Measurements from ENCODE around the gene ANKRD12.

ANKRD12 gene

DNA sequence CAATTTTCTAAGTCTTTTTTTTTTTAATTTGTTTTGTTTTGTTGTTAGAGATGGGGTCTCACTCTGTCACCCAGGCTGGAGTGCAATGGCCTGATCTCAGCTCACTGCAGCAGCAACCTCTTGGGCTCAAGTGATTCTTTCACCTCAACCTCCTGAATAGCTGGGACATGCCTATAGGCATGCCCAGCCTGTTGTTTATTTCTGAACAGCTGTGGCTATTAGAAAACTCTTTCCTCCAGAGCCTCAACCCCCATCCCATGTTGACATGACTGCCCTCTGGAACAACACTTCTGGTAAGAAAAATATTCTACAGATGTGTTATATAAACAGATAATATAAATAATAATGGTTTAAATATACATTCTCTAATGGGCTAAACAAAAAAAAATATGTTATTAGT is 153.6 kb downstream of the ANKRD12 start:
- DNase-seq (ENCODE audit: low read depth in 2 of 2): no peak

DNA sequence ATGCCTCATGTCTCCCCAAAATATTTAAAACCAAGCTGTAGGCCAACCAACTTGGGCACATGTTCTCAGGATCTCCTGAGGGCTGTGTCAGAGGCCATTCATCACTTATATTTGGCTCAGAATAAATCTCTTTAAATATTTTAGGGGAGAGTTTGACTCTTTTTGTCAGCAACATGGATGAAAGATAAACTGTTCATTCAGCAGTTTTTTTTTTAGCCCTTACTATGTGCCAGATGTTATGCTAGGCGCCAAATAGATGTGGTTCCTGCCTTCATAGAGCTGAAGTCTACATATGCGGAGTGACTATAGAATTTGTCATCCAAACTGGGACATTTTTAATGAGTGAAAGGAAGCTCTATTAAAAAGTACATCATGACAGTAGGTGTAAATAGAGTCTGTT is 155.5 kb downstream of the ANKRD12 start:
- DNase-seq (ENCODE audit: low read depth in 2 of 2): no peak

GRCh38 chr18:9293948-9294347 is 157.4 kb downstream of the ANKRD12 start:
- no peak for DNase-seq (ENCODE audit: low read depth in 2 of 2)

- DNase-seq (ENCODE audit: low read depth in 2 of 2): no peak
Observed at GRCh38 chr18:9296233-9297006, 159.8 kb downstream of the ANKRD12 start.

GRCh38 chr18:9297007-9297393 is 160.4 kb downstream of the ANKRD12 start:
- no peak for DNase-seq (ENCODE audit: low read depth in 2 of 2)

GRCh38 chr18:9304388-9305070 is 167.9 kb downstream of the ANKRD12 start:
- no peak for DNase-seq (ENCODE audit: low read depth in 2 of 2)

- DNase-seq (ENCODE audit: low read depth in 2 of 2): no peak
Observed at GRCh38 chr18:9319333-9319732, 182.8 kb downstream of the ANKRD12 start.

DNA sequence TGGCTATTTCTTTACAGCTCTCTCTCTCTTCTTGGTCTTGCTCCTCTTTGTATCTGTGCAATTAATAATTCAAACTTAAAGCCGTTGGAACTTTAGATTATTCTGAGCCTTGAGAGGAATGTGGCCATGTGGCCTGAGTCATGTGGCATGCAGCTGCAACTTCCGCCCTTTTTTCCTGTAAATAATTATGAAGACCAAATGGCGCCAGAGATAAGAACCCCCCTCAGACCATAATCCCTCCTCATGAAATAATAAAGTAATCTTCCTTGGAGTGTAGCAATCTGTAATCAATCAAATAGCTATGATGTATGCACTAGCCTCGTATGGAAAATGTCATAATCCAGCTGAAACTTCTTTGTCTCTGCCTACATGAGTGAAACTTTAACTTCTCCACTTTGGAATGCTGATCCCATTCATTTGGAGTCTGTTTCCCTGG is 184.5 kb downstream of the ANKRD12 start:
- DNase-seq (ENCODE audit: low read depth in 2 of 2): no peak

DNA sequence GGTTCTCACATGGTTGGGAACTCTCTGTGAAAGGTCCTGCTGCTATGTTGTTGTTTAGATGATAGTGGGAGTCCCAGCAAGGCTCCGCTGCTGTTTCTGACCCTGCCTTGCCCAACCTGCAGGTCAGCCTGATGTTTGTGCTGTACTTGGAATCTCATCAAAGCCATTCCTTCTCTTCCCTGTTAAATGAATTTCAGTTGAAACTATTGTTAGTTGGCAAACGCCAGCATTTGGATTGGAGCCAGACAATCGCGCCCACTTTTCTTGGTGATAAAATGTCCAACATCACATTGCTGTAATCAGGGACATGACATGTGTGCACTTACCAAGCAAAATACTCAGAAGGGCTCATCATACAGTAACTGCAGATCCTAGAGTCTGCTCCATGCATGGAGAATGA is 185.2 kb downstream of the ANKRD12 start:
- no peak for DNase-seq (ENCODE audit: low read depth in 2 of 2)

DNA sequence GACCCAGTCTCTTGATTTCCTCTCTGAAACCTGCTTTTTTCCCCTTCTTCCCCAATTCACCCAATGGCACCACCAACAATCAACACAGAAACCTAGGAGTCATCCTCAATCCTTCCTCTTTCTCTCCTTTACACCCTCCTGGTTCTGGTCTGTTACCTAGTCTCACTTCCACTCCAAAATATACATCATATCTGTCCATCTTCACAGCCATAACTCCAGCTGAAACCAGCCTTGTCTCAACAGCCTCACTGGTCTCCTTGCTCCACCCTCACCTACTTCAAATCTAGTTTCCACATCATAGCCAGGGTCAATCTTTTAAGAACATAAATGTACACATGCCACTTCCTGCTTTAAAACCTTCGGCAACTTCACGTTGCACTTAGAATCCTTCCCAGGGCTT is 186.2 kb downstream of the ANKRD12 start:
- DNase-seq (ENCODE audit: low read depth in 2 of 2): no peak

GRCh38 chr18:9323750-9324445 is 187.3 kb downstream of the ANKRD12 start:
- no peak for DNase-seq (ENCODE audit: low read depth in 2 of 2)

DNA sequence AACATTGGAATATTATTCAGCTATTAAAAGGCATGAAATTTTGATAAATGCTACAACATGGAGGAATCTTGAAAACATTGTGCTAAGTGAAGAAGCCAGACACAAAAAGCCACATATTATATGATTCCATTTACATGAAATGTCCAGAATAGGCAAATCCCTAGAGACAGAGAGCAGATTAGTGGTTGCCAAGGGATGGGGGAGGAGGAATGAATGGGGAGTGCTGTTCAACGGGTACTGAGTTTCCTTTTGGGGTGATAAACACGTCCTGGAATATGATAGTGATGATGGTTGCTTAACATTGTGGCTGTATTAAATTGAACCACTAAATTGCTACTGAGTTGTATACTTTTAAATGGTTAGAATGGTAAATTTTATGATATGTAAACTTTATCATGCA is 189.1 kb downstream of the ANKRD12 start:
- no peak for DNase-seq (ENCODE audit: low read depth in 2 of 2)

- no peak for DNase-seq (ENCODE audit: low read depth in 2 of 2)
Observed at GRCh38 chr18:9328776-9329175, 192.2 kb downstream of the ANKRD12 start.

DNA sequence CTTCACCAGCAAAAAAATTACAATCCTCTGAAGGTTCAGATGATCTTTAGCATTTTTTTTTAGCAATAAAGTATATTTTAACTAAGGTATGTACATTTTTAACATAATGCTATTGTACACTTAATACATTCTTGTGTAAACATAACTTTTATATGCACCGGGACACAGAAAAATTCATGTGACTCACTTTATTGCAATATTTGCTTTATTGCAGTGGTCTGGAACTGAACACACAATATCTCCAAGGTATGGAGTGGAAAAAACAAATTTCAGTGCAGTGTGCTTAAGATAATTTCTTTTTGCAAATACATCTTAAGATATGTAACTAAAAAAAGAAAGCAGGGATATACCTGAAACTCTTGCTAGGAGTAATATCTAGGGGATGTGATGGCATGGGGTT is 192.9 kb downstream of the ANKRD12 start:
- no peak for DNase-seq (ENCODE audit: low read depth in 2 of 2)

DNA sequence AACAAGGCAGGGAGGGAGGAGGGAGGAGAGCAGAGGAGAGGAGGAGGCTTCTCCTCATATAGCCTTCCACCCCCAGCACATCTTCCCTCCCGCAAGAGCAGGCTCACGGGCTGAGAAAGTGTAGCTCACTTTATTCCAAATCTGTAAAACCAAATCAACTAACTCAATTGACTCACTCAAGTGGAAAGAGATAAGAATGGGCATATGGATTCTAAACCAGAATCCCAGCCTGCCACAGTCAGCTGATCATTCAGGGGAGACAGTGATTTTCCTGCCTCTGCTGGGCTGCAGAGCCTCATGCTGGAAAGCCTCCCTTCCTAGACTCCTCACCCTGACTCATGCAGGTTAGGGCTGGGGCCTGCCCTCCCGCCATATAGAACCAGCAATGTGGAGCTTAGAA is 193.8 kb downstream of the ANKRD12 start:
- no peak for DNase-seq (ENCODE audit: low read depth in 2 of 2)

GRCh38 chr18:9333441-9334328 is 197.1 kb downstream of the ANKRD12 start:
- DNase-seq (ENCODE audit: low read depth in 2 of 2): no peak

DNA sequence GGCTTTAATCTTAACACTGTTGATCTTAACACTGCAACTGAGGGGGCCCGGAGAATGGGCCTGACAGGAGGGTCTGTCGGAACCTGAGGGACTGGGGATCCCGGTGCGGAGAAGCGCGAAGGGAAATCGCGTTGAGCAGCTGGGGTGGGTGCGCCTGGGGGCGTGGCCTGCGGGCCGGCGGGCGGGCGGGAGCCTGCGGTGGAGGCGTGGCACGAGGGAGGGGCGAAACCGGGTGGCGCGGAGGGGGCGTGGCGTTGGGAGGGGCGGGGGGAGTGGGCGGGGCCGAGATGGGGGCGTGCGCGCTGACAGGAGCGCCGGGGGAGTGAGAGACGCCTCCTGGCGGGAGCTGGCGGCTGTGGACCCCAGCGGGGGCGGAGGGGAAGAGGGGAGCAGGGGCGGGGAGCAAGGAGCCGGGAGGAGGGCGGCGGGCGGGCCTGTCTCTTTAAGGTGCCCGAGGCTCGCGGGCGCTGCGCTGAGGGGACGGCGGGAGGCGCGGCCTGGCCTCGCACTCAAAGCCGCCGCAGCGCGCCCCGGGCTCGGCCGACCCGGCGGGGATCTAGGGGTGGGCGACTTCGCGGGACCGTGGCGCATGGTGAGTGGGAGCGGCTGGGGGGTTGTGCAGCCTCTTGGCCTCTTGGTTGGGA is 197.9 kb downstream of the ANKRD12 start, which contains the start of gene TWSG1:
Gene TWSG1 (plus strand): TSS at position 445 of the 644 bp plus-strand sequence. CDS start 2,457 bp downstream, outside the sequence.
- DNase-seq (ENCODE audit: low read depth in 2 of 2): peak; percentile 84 to 88

GRCh38 chr18:9334973-9335696 is 198.6 kb downstream of the ANKRD12 start:
- DNase-seq (ENCODE audit: low read depth in 2 of 2): no peak
